Vagina (tissue), 2 donors: ENCODE results near the gene GFOD1.

ENCODE experiments used
- CTCF ChIP-seq, 3 experiments: fragments of 450-650 bp in 2 of 3; fragments of 200-600 bp in 1 of 3; sonication (generic) in 1 of 3; IDR thresholded peaks; one replicate each; pipeline ENCODE4 v1.5.1; 2017 to 2019; ENCODE audit warnings: antibody characterized with exemption in 3 of 3, mild to moderate bottlenecking in 2 of 3, moderate library complexity in 2 of 3
- POLR2A ChIP-seq, 2 donors: fragments of 450-650 bp; IDR thresholded peaks; one replicate each; pipeline ENCODE4 v1.6.1; 2017; ENCODE audit warnings: antibody characterized with exemption in 2 of 2, mild to moderate bottlenecking in 2 of 2, moderate library complexity in 2 of 2
- POLR2AphosphoS5 ChIP-seq, 2 donors: sonication (generic); formaldehyde crosslinking; IDR thresholded peaks; one replicate each; pipeline ENCODE4 v1.9.0; 2017; ENCODE audit warnings: antibody characterized with exemption in 2 of 2, mild to moderate bottlenecking in 2 of 2, low read depth in 1 of 2; ENCODE audit not compliant: insufficient read depth in 1 of 2

GRCh38 chr6:13454286-13455221 is 32.8 kb downstream of the GFOD1 start:
- TF ChIP-seq POLR2A (IDR thresholded peaks at IDR 0.05), result no peak
- no peak for TF ChIP-seq CTCF (IDR thresholded peaks at IDR 0.05)
- no peak for TF ChIP-seq POLR2AphosphoS5 (IDR thresholded peaks at IDR 0.05; ENCODE audit: insufficient read depth in 1 of 2, low read depth in 1 of 2)
